Hepatocyte (in vitro differentiated cells): Measurements from ENCODE around the gene SCFD2. TPM values are rescaled to one million over a fixed set of nuclear protein-coding genes. Genes with fewer than 3 reads are reported as not detected.

ENCODE experiments used
- DNase-seq: peaks from one replicate; pipeline ENCODE4 v3.0.0-alpha.2; 2016; ENCODE audit warnings: low spot score
- H2AFZ ChIP-seq: fragments of 200-600 bp; sonication (generic); 2 replicates; pipeline ENCODE4 v1.6.0; 2016; ENCODE audit warnings: antibody characterized with exemption, mild to moderate bottlenecking
- H3K27ac ChIP-seq: fragments of 200-600 bp; sonication (generic); 2 replicates; pipeline ENCODE4 v1.5.1; 2016; ENCODE audit warnings: mild to moderate bottlenecking
- H3K27me3 ChIP-seq: fragments of 200-600 bp; sonication (generic); 2 replicates; pipeline ENCODE4 v1.6.1; 2016
- H3K36me3 ChIP-seq: fragments of 200-600 bp; sonication (generic); replicated peaks from 2 replicates; pipeline ENCODE4 v1.5.1; 2016; ENCODE audit warnings: low read depth; ENCODE audit not compliant: insufficient read depth
- H3K4me1 ChIP-seq: fragments of 200-600 bp; sonication (generic); 2 replicates; pipeline ENCODE4 v1.5.1; 2016; ENCODE audit warnings: mild to moderate bottlenecking, moderate library complexity; ENCODE audit not compliant: insufficient read depth
- H3K4me2 ChIP-seq: fragments of 200-600 bp; sonication (generic); 2 replicates; pipeline ENCODE4 v1.6.0; 2016
- H3K4me3 ChIP-seq: fragments of 200-600 bp; sonication (generic); 2 replicates; pipeline ENCODE4 v1.5.1; 2016; ENCODE audit warnings: mild to moderate bottlenecking
- H3K79me2 ChIP-seq: fragments of 200-600 bp; sonication (generic); 2 replicates; pipeline ENCODE4 v1.6.0; 2017; ENCODE audit warnings: mild to moderate bottlenecking
- H3K9me2 ChIP-seq: fragments of 200-600 bp; sonication (generic); replicated peaks from 2 replicates; pipeline ENCODE4 v1.6.0; 2017; ENCODE audit warnings: mild to moderate bottlenecking; ENCODE audit not compliant: insufficient read depth
- H3K9me3 ChIP-seq: fragments of 200-600 bp; sonication (generic); 2 replicates; pipeline ENCODE4 v1.5.1; 2016; ENCODE audit warnings: low read depth, mild to moderate bottlenecking
- H4K20me1 ChIP-seq: fragments of 200-600 bp; sonication (generic); 2 replicates; pipeline ENCODE4 v1.6.0; 2016; ENCODE audit warnings: mild to moderate bottlenecking; ENCODE audit not compliant: insufficient read depth, poor library complexity, severe bottlenecking
- CTCF ChIP-seq: fragments of 200-600 bp; sonication (generic); IDR thresholded peaks from 2 replicates; pipeline ENCODE4 v1.5.1; 2016; ENCODE audit warnings: antibody characterized with exemption, mild to moderate bottlenecking; ENCODE audit not compliant: poor library complexity
- EZH2 ChIP-seq: fragments of 200-600 bp; sonication (generic); IDR thresholded peaks from 2 replicates; pipeline ENCODE4 v1.6.1; 2016; ENCODE audit warnings: antibody characterized with exemption, mild to moderate bottlenecking, borderline replicate concordance
- EZH2phosphoT487 ChIP-seq: fragments of 200-600 bp; sonication (generic); IDR thresholded peaks from one replicate; pipeline ENCODE4 v1.6.1; 2018; ENCODE audit warnings: antibody characterized with exemption, mild to moderate bottlenecking, low read depth, moderate library complexity; ENCODE audit not compliant: unreplicated experiment, severe bottlenecking
- WGBS: methylation state at CpG from one replicate; pipeline ENCODE4 v1.1.6; 2016; ENCODE audit warnings: low lambda C conversion rate; ENCODE audit errors: missing lambda C conversion rate; 5-methylcytosine and 5-hydroxymethylcytosine counted together
- polyA plus RNA-seq: library from polyadenylated mRNA; unstranded; fragments of >200 nt; fragmentation: Nextera tagmentation; extraction: Ambion mirVana; gene quantifications from 2 replicates; pipeline ENCODE4 v1.2.1, GENCODE V29; 2016
- total RNA-seq: library from RNA; depleted of rRNA; stranded (reverse); fragments of >200 nt; gene quantifications from 2 replicates; pipeline ENCODE4 v1.2.3, GENCODE V29; 2014

Gene SCFD2
- total and polyA plus RNA-seq, 2 experiments from 2014 or later, result 8.4 to 15.7 TPM

GRCh38 chr4:53322696-53323095 is 43.2 kb downstream of the SCFD2 start:
- H3K4me2 ChIP-seq, result no peak overlapping the region
- H3K4me3 ChIP-seq, result no peak overlapping the region
- DNase-seq, result no peak
- no peaks in the 10 kb centered on the region for H4K20me1 ChIP-seq
- H3K4me1 ChIP-seq, result peaks cover 12% of the 10 kb centered on the region
- H3K27ac ChIP-seq, result no peak overlapping the region
- H3K79me2 ChIP-seq, result peaks cover 3% of the 10 kb centered on the region
- H3K27me3 ChIP-seq, result no peaks in the 10 kb centered on the region
- H3K9me2 ChIP-seq, result no peaks in the 10 kb centered on the region
- no peaks in the 10 kb centered on the region for H3K36me3 ChIP-seq
- H3K9me3 ChIP-seq, result no peaks in the 10 kb centered on the region
- H2AFZ ChIP-seq, result no peak overlapping the region
- TF ChIP-seq EZH2phosphoT487 (no peak), EZH2 (no peak), CTCF (no peak)

GRCh38 chr4:53321984-53322289 is 43.9 kb downstream of the SCFD2 start:
- no peaks in the 10 kb centered on the region for H3K27me3 ChIP-seq
- no peak overlapping the region for H2AFZ ChIP-seq
- no peaks in the 10 kb centered on the region for H3K36me3 ChIP-seq
- H3K27ac ChIP-seq, result peak overlapping the region; percentile 54
- no peak overlapping the region for H3K4me3 ChIP-seq
- H3K4me1 ChIP-seq, result peaks cover 12% of the 10 kb centered on the region
- no peaks in the 10 kb centered on the region for H3K9me3 ChIP-seq
- TF ChIP-seq EZH2phosphoT487 (no peak), CTCF (no peak)
- H3K4me2 ChIP-seq, result no peak overlapping the region
- H3K9me2 ChIP-seq, result no peaks in the 10 kb centered on the region
- peaks cover 3% of the 10 kb centered on the region for H3K79me2 ChIP-seq
- DNase-seq, result no peak
- 92% methylated on average over 2 of the region's 2 CpGs for WGBS
- no peaks in the 10 kb centered on the region for H4K20me1 ChIP-seq

GRCh38 chr4:53321151-53321983 is 44.5 kb downstream of the SCFD2 start:
- peaks cover 12% of the 10 kb centered on the region for H3K4me1 ChIP-seq
- H3K36me3 ChIP-seq, result no peaks in the 10 kb centered on the region
- no peaks in the 10 kb centered on the region for H3K9me3 ChIP-seq
- no peaks in the 10 kb centered on the region for H3K9me2 ChIP-seq
- peak overlapping the region; percentile 29 for H3K4me2 ChIP-seq
- H4K20me1 ChIP-seq, result no peaks in the 10 kb centered on the region
- no peak for TF ChIP-seq EZH2phosphoT487
- no peak for TF ChIP-seq CTCF
- TF ChIP-seq EZH2, result no peak
- WGBS, result 54% methylated on average over 3 of the region's 3 CpGs
- no peak overlapping the region for H2AFZ ChIP-seq
- no peaks in the 10 kb centered on the region for H3K27me3 ChIP-seq
- H3K79me2 ChIP-seq, result peaks cover 3% of the 10 kb centered on the region
- H3K4me3 ChIP-seq, result no peak overlapping the region
- DNase-seq, result no peak
- H3K27ac ChIP-seq, result peak overlapping the region; percentile 54

GRCh38 chr4:53315300-53315699 is 50.6 kb downstream of the SCFD2 start:
- WGBS, result 73% methylated on average over 1 of the region's 1 CpG
- peaks cover 9% of the 10 kb centered on the region for H3K4me1 ChIP-seq
- no peak overlapping the region for H3K27ac ChIP-seq
- TF ChIP-seq EZH2phosphoT487 (no peak), CTCF (no peak), EZH2 (no peak)
- H3K36me3 ChIP-seq, result no peaks in the 10 kb centered on the region
- H3K27me3 ChIP-seq, result no peaks in the 10 kb centered on the region
- no peaks in the 10 kb centered on the region for H4K20me1 ChIP-seq
- no peak overlapping the region for H3K4me3 ChIP-seq
- H3K4me2 ChIP-seq, result no peak overlapping the region
- no peaks in the 10 kb centered on the region for H3K9me3 ChIP-seq
- no peaks in the 10 kb centered on the region for H3K9me2 ChIP-seq
- no peak overlapping the region for H2AFZ ChIP-seq
- DNase-seq, result peak; percentile 28
- peaks cover 3% of the 10 kb centered on the region for H3K79me2 ChIP-seq
